ENCODE data around the gene AFMID. TPM values are rescaled to one million over a fixed set of nuclear protein-coding genes. Genes with fewer than 3 reads are reported as not detected.

The AFMID gene
- total and polyA plus RNA-seq, 2 of the 13 experiments (the other 11 are each of a cell fraction or from before 2014, with no cell fraction given) = 249 to 270 TPM

GRCh38 chr17:78186692-78187595 is at the start of gene AFMID, which contains the start of gene TK1 (continued):
- no peak for TF ChIP-seq ZNF326 (CRISPR knock-in tag; IDR thresholded peaks at IDR 0.05; ENCODE audit: borderline replicate concordance)
- TF ChIP-seq ZFP82 (CRISPR knock-in tag; IDR thresholded peaks at IDR 0.05; ENCODE audit: borderline replicate concordance) = peak; percentile 99
- 0 out of 2 replicates have a peak, but pooled peaks have one; percentile 28 for TF ChIP-seq ZNF709 (CRISPR knock-in tag; IDR thresholded peaks at IDR 0.05)
- no peak; the same call in 1 of the 2 replicates for TF ChIP-seq GTF3A (CRISPR knock-in tag; conservative IDR thresholded peaks at IDR 0.05)
- TF ChIP-seq ZSCAN20 (CRISPR knock-in tag; IDR thresholded peaks at IDR 0.05; ENCODE audit: borderline replicate concordance) = peak; percentile 19
- peak; percentile 62 for TF ChIP-seq FOSL2 (CRISPR knock-in tag; IDR thresholded peaks at IDR 0.05)
- TF ChIP-seq CAMTA2 (CRISPR knock-in tag; IDR thresholded peaks at IDR 0.05; ENCODE audit: borderline replicate concordance) = no peak; the same call in 1 of the 2 replicates
- TF ChIP-seq, protein P1, sequence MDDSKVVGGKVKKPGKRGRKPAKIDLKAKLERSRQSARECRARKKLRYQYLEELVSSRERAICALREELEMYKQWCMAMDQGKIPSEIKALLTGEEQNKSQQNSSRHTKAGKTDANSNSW (CRISPR knock-in tag; IDR thresholded peaks at IDR 0.05; ENCODE audit: borderline replicate concordance) = no peak
- peak; percentile 92 for TF ChIP-seq SALL1 (CRISPR knock-in tag; IDR thresholded peaks at IDR 0.05)
- TF ChIP-seq PAX8 (CRISPR knock-in tag; IDR thresholded peaks at IDR 0.05; ENCODE audit: borderline replicate concordance) = peak; percentile 12; the same call in 1 of the 2 replicates
- TF ChIP-seq SP140L (CRISPR knock-in tag; IDR thresholded peaks at IDR 0.05; ENCODE audit: borderline replicate concordance) = no peak; the same call in 1 of the 2 replicates
- TF ChIP-seq XBP1 (CRISPR knock-in tag; IDR thresholded peaks at IDR 0.05) = peak; percentile 66
- TF ChIP-seq CSRNP2 (CRISPR knock-in tag; conservative IDR thresholded peaks at IDR 0.05; ENCODE audit: low read depth) = peak; percentile 99
- TF ChIP-seq RBM39 (IDR thresholded peaks at IDR 0.05; ENCODE audit: low read depth, low read length, poor library complexity, severe bottlenecking) = peak; percentile 90
- TF ChIP-seq ZNF121 (CRISPR knock-in tag; IDR thresholded peaks at IDR 0.05) = peak; percentile 12; the same call in 1 of the 2 replicates
- TF ChIP-seq, protein P2, sequence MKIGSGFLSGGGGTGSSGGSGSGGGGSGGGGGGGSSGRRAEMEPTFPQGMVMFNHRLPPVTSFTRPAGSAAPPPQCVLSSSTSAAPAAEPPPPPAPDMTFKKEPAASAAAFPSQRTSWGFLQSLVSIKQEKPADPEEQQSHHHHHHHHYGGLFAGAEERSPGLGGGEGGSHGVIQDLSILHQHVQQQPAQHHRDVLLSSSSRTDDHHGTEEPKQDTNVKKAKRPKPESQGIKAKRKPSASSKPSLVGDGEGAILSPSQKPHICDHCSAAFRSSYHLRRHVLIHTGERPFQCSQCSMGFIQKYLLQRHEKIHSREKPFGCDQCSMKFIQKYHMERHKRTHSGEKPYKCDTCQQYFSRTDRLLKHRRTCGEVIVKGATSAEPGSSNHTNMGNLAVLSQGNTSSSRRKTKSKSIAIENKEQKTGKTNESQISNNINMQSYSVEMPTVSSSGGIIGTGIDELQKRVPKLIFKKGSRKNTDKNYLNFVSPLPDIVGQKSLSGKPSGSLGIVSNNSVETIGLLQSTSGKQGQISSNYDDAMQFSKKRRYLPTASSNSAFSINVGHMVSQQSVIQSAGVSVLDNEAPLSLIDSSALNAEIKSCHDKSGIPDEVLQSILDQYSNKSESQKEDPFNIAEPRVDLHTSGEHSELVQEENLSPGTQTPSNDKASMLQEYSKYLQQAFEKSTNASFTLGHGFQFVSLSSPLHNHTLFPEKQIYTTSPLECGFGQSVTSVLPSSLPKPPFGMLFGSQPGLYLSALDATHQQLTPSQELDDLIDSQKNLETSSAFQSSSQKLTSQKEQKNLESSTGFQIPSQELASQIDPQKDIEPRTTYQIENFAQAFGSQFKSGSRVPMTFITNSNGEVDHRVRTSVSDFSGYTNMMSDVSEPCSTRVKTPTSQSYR (CRISPR knock-in tag; IDR thresholded peaks at IDR 0.05; ENCODE audit: borderline replicate concordance) = 0 out of 2 replicates have a peak, but pooled peaks have one; percentile 8
- no peak for TF ChIP-seq GABPA (IDR thresholded peaks at IDR 0.05; ENCODE audit: low read depth, low read length)
- no peak for TF ChIP-seq GABPA (CRISPR knock-in tag; IDR thresholded peaks at IDR 0.05; ENCODE audit: low read depth)
- TF ChIP-seq, protein P3, sequence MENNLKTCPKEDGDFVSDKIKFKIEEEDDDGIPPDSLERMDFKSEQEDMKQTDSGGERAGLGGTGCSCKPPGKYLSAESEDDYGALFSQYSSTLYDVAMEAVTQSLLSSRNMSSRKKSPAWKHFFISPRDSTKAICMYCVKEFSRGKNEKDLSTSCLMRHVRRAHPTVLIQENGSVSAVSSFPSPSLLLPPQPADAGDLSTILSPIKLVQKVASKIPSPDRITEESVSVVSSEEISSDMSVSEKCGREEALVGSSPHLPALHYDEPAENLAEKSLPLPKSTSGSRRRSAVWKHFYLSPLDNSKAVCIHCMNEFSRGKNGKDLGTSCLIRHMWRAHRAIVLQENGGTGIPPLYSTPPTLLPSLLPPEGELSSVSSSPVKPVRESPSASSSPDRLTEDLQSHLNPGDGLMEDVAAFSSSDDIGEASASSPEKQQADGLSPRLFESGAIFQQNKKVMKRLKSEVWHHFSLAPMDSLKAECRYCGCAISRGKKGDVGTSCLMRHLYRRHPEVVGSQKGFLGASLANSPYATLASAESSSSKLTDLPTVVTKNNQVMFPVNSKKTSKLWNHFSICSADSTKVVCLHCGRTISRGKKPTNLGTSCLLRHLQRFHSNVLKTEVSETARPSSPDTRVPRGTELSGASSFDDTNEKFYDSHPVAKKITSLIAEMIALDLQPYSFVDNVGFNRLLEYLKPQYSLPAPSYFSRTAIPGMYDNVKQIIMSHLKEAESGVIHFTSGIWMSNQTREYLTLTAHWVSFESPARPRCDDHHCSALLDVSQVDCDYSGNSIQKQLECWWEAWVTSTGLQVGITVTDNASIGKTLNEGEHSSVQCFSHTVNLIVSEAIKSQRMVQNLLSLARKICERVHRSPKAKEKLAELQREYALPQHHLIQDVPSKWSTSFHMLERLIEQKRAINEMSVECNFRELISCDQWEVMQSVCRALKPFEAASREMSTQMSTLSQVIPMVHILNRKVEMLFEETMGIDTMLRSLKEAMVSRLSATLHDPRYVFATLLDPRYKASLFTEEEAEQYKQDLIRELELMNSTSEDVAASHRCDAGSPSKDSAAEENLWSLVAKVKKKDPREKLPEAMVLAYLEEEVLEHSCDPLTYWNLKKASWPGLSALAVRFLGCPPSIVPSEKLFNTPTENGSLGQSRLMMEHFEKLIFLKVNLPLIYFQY (CRISPR knock-in tag; IDR thresholded peaks at IDR 0.05; ENCODE audit: borderline replicate concordance) = peak; percentile 43; the same call in 1 of the 2 replicates

Data from HepG2 (cell line).